MCF 10A (cell line): ENCODE results near the gene JMJD7. TPM values are rescaled to one million over a fixed set of nuclear protein-coding genes. Genes with fewer than 3 reads are reported as not detected.

Source experiments
- BruUV-seq: library from RNA; stranded (reverse); fragments of 400-500 nt; replicated peaks from 2 replicates; lab custom pipeline; 2021; lab: Mats Ljungman, UMichigan
- CTCF ChIA-PET: fragments of 300-600 bp; sonication (Branson Sonifier 250); formaldehyde crosslinking; extraction: SDS; loops from one replicate; lab custom pipeline; 2021; ENCODE audit warnings: antibody characterized with exemption, inconsistent platforms; lab: Yijun Ruan, JAX
- POLR2A ChIA-PET: fragments of 300-600, 350-650 bp; sonication (Branson Sonifier 250); formaldehyde crosslinking; extraction: SDS; loops from one replicate; lab custom pipeline; 2020; ENCODE audit warnings: antibody characterized with exemption, inconsistent platforms; lab: Yijun Ruan, JAX
- DNase-seq: peaks from one replicate; pipeline ENCODE4 v3.0.0-alpha.2; 2018; ENCODE audit not compliant: unreplicated experiment
- H3K27ac Mint-ChIP-seq: one replicate; pipeline ENCODE4 v1.8.0; 2022; ENCODE audit warnings: mild to moderate bottlenecking, low read depth, mixed read lengths; ENCODE audit not compliant: unreplicated experiment
- H3K27me3 Mint-ChIP-seq: one replicate; pipeline ENCODE4 v1.8.0; 2022; ENCODE audit warnings: mixed read lengths; ENCODE audit not compliant: insufficient read depth, unreplicated experiment
- H3K36me3 Mint-ChIP-seq: one replicate; pipeline ENCODE4 v1.8.0; 2022; ENCODE audit warnings: mild to moderate bottlenecking, moderate library complexity, mixed read lengths; ENCODE audit not compliant: insufficient read depth, unreplicated experiment
- H3K4me1 Mint-ChIP-seq: one replicate; pipeline ENCODE4 v1.8.0; 2022; ENCODE audit warnings: mixed read lengths; ENCODE audit not compliant: insufficient read depth, unreplicated experiment
- H3K4me3 Mint-ChIP-seq: one replicate; pipeline ENCODE4 v1.8.0; 2022; ENCODE audit warnings: mild to moderate bottlenecking, moderate library complexity, mixed read lengths; ENCODE audit not compliant: unreplicated experiment
- H3K9me3 Mint-ChIP-seq: one replicate; pipeline ENCODE4 v1.8.0; 2022; ENCODE audit warnings: mixed read lengths; ENCODE audit not compliant: unreplicated experiment
- intact Hi-C: fragments of 100-400 bp; cut with micrococcal nuclease; formaldehyde crosslinking; loops from 2 replicates; pipeline ENCODE4 v1.14.1; 2022
- total RNA-seq: library from RNA; stranded (reverse); gene quantifications from 2 replicates; pipeline ENCODE4 v1.2.3, GENCODE V29; 2022
- TF ChIP-seq, protein P1 (sequence below): fragments of 200-600 bp; IDR thresholded peaks from one replicate; pipeline ENCODE4 v1.8.0; 2022; ENCODE audit warnings: antibody characterized with exemption, mild to moderate bottlenecking; ENCODE audit not compliant: unreplicated experiment

JMJD7 gene
- total RNA-seq, 1 experiment from 2014 or later = 9.2 TPM

DNA sequence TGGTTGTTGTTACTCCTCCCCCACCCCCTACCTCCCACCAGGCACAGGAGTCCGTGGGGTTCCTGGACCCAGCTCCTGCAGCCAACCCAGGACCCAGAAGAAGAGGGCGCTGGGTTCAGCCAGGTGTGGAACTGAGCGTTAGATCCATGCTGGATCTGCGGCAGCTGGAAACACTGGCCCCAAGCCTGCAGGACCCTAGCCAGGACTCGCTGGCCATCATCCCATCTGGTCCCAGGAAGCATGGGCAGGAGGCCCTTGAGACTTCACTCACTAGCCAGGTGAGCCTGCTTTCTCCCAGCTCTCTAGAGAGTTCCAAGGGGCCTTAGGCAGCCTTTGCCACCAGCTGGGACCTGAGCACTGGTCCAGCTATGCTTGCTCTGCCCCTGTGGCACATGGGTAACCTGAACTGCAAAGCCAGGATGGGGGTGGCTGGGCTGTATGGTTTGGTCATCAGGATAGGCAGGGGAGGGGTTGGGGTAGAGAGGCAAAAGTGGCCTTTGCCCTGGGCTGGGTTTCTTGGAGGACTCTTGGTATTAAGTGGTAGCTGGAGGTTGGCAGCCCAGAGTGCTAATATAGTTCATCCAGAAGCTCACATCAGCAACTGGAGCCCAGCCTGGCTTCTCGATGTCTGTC, 7.0 kb upstream of the JMJD7 start:
- POLR2A ChIA-PET = interaction anchor here (1.4 kb wide), 1 partner anchor 48 kb away, joined by 3 read pairs; no protein-coding TSS in a partner anchor
- Mint-ChIP-seq H3K36me3 (peaks cover 50% of the 10 kb centered on the region), H3K9me3 (no peaks in the 10 kb centered on the region), H3K4me1 (no peaks in the 10 kb centered on the region), H3K27me3 (no peaks in the 10 kb centered on the region), H3K4me3 (no peak overlapping the region), H3K27ac (peak overlapping the region; percentile 73)
- no peak for DNase-seq
- intact Hi-C loops = no loop called here
- no TSS peak for BruUV-seq
- CTCF ChIA-PET = interaction anchor here (0.9 to 5.8 kb wide), 4 partner anchors 10 to 250 kb away, joined by 3 to 41 read pairs (median 10); no protein-coding TSS in a partner anchor
- TF ChIP-seq, protein P1, sequence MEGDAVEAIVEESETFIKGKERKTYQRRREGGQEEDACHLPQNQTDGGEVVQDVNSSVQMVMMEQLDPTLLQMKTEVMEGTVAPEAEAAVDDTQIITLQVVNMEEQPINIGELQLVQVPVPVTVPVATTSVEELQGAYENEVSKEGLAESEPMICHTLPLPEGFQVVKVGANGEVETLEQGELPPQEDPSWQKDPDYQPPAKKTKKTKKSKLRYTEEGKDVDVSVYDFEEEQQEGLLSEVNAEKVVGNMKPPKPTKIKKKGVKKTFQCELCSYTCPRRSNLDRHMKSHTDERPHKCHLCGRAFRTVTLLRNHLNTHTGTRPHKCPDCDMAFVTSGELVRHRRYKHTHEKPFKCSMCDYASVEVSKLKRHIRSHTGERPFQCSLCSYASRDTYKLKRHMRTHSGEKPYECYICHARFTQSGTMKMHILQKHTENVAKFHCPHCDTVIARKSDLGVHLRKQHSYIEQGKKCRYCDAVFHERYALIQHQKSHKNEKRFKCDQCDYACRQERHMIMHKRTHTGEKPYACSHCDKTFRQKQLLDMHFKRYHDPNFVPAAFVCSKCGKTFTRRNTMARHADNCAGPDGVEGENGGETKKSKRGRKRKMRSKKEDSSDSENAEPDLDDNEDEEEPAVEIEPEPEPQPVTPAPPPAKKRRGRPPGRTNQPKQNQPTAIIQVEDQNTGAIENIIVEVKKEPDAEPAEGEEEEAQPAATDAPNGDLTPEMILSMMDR = no peak

DNA sequence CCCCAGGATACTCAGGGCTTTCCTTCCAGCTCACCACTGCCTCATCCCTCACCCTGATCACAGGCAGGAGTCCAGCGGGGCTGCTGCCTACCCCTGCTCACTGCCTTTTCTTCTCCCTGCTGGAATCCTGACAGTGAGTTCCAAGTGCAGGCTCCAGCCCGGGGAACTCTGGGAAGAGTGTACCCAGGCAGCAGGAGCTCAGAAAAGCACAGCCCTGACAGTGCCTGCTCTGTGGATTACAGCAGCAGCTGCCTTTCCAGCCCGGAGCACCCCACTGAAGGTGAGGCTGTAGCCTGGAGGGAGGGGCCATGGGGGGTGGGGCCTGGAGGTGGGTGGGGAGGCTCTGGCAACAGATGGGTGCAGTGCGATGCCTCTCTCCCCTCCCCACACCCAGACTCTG, 6.1 kb upstream of the JMJD7 start:
- TF ChIP-seq, protein P1 = no peak
- no peaks in the 10 kb centered on the region for H3K4me1 Mint-ChIP-seq
- ChIA-PET POLR2A (interaction anchor here (0.6 to 1.4 kb wide), 3 partner anchors 10 to 49 kb away, joined by 3 to 4 read pairs (median 3); no protein-coding TSS in a partner anchor), CTCF (interaction anchor here (1.2 to 5.8 kb wide), 3 partner anchors 11 to 49 kb away, joined by 3 to 41 read pairs (median 17); no protein-coding TSS in a partner anchor)
- H3K9me3 Mint-ChIP-seq = no peaks in the 10 kb centered on the region
- intact Hi-C loops = no loop called here
- BruUV-seq = no TSS peak
- H3K36me3 Mint-ChIP-seq = peaks cover 45% of the 10 kb centered on the region
- H3K4me3 Mint-ChIP-seq = no peak overlapping the region
- peak overlapping the region; percentile 73 for H3K27ac Mint-ChIP-seq
- H3K27me3 Mint-ChIP-seq = no peaks in the 10 kb centered on the region
- DNase-seq = no peak

DNA sequence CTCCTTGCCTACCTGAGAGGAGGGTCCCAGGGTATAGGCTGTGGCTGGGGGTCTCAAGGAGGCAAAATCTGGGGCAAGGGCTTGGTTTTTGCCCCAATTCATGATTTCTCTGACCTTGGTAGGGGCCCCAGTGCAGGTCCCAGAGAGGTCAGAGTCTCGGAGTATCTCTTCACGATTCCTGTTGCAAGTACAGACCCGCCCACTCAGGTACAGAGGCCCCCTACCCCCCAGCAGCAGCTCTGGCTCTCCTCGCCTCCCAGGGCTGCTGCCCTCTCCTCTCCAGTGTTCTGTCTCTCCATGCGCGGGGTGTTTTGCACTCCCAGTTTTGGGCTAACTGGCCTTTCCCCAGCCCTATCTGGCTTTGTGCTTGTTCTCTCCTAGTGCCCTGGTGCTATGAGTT, 5.4 kb upstream of the JMJD7 start:
- ChIA-PET CTCF (interaction anchor here (5.8 kb wide), 1 partner anchor 11 kb away, joined by 41 read pairs; no protein-coding TSS in a partner anchor), POLR2A (interaction anchor here (1.1 kb wide), 1 partner anchor 10 kb away, joined by 4 read pairs; no protein-coding TSS in a partner anchor)
- peaks cover 44% of the 10 kb centered on the region for H3K36me3 Mint-ChIP-seq
- no peaks in the 10 kb centered on the region for H3K27me3 Mint-ChIP-seq
- TF ChIP-seq, protein P1 = no peak
- no peaks in the 10 kb centered on the region for H3K9me3 Mint-ChIP-seq
- no peak overlapping the region for H3K27ac Mint-ChIP-seq
- DNase-seq = no peak
- intact Hi-C loops = no loop called here
- H3K4me3 Mint-ChIP-seq = no peak overlapping the region
- H3K4me1 Mint-ChIP-seq = no peaks in the 10 kb centered on the region
- BruUV-seq = no TSS peak

DNA sequence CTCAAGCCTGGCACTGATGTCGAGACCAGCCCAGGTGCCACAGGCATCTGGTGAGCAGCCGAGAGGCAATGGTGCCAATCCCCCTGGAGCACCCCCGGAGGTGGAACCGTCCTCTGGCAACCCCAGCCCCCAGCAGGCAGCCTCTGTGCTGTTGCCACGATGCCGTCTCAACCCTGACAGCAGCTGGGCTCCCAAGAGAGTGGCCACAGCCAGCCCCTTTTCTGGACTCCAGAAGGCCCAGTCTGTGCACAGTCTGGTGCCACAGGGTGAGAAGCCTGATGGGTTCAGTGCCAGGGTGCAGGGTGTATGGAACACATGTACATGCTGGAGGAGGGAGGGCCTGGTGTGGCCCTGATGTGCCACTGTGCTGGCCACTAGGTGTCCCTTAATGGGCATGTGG, 4.9 kb upstream of the JMJD7 start:
- ChIA-PET POLR2A (no interaction called here), CTCF (interaction anchor here (0.5 to 5.8 kb wide), 2 partner anchors 12 to 126 kb away, joined by 3 to 41 read pairs; no protein-coding TSS in a partner anchor)
- TF ChIP-seq, protein P1 = no peak
- BruUV-seq = no TSS peak
- Mint-ChIP-seq H3K9me3 (no peaks in the 10 kb centered on the region), H3K27ac (no peak overlapping the region), H3K4me3 (no peak overlapping the region), H3K36me3 (peaks cover 44% of the 10 kb centered on the region), H3K4me1 (no peaks in the 10 kb centered on the region), H3K27me3 (no peaks in the 10 kb centered on the region)
- intact Hi-C loops = no loop called here
- no peak for DNase-seq
